Thyroid gland (tissue), 4 donors: Measurements from ENCODE around the gene GLRA1.

Source experiments
- POLR2A ChIP-seq, 2 donors: fragments of 450-650 bp; IDR thresholded peaks; one replicate each; pipeline ENCODE4 v1.6.1; 2017; ENCODE audit warnings: antibody characterized with exemption in 2 of 2, mild to moderate bottlenecking in 2 of 2, moderate library complexity in 1 of 2
- TF ChIP-seq, protein P1 (sequence below), 6 experiments: fragments of 200-600 bp in 3 of 6; fragments of 450-650 bp in 3 of 6; sonication (generic) in 3 of 6; IDR thresholded peaks; one replicate each; pipeline ENCODE4 v1.5.1; 2016 to 2019; ENCODE audit warnings: antibody characterized with exemption in 6 of 6, mild to moderate bottlenecking in 2 of 6, inconsistent platforms in 1 of 6, moderate library complexity in 1 of 6

DNA sequence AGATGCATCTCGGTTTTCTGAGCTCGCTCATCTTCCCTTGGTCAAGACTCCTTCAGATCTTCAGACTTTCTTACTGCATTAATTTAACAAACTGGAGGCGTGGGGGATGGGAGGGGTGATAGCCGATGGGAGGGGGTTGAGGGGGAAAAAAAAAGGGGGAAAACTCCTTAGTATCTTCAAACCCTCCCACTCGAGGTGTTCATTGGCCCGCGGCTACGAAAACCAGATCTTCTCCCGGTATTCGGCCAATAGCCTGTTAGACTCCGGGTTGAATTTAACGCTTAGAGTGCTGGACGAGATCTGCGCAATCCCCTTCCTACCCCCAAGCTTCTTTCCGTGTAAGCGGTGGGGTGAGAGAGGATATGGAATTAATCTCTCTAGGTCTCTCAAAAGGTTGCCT is 689 bp upstream of the GLRA1 start:
- TF ChIP-seq, protein P1, sequence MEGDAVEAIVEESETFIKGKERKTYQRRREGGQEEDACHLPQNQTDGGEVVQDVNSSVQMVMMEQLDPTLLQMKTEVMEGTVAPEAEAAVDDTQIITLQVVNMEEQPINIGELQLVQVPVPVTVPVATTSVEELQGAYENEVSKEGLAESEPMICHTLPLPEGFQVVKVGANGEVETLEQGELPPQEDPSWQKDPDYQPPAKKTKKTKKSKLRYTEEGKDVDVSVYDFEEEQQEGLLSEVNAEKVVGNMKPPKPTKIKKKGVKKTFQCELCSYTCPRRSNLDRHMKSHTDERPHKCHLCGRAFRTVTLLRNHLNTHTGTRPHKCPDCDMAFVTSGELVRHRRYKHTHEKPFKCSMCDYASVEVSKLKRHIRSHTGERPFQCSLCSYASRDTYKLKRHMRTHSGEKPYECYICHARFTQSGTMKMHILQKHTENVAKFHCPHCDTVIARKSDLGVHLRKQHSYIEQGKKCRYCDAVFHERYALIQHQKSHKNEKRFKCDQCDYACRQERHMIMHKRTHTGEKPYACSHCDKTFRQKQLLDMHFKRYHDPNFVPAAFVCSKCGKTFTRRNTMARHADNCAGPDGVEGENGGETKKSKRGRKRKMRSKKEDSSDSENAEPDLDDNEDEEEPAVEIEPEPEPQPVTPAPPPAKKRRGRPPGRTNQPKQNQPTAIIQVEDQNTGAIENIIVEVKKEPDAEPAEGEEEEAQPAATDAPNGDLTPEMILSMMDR (IDR thresholded peaks at IDR 0.05), result no peak
- no peak for TF ChIP-seq POLR2A (IDR thresholded peaks at IDR 0.05)
